COLO668 (cell line): ENCODE results near the gene S100P.
"Not testable (repeated sequence)": the region's sequence is repeated elsewhere in the genome, so short reads cannot be mapped to it uniquely, and the experiment has no call there.

Experiments used
- DNase-seq: peaks from one replicate; lab custom pipeline; 2025; ENCODE audit not compliant: unreplicated experiment; lab: John Stamatoyannopoulos, UW

Gene S100P

DNA sequence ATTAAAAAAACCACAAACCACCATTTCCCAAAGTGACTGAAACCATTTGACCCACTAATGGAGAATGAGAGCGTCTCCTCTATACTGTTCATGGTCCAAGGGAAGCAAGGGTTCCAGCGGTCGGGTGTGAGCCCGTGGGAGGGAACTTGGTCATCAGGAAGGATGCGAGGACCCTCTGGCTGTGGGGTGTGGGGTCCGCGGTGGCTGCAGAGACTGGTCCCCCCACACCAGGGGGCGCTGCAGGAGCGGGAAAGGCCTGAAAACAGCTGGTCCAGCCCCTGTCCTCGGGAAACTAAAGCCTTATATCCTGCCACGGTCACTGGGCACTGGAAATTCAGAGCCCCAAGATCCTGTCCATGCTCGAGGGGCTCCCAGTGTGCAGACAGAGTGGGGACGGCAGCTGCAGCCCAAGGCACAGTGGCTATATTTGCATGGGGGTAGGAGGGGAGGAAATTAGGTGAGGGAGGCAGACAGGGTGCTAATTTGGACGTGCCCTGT is 26.6 kb downstream of the S100P start:
- peak; percentile 80 for DNase-seq

DNA sequence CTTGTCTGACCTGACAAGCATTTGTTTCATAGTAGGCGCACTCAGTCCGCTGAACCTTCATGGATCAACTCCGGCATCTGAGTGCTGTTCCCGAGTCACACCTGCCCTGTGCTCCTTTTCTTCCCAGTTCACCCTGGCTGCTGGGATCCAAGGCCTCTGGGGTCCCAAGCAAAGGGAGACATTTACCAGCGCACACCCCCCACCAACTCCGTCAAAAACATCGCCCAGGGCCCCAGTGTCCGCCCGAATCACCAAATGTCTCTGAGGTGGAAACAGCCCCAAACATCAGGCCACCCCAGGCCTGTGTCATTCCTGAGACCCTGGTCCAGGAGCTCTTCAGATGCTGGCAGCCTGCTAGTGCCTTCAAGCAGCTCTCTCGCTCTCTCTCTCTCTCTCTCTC is 27.4 kb downstream of the S100P start:
- DNase-seq, result no peak

DNA sequence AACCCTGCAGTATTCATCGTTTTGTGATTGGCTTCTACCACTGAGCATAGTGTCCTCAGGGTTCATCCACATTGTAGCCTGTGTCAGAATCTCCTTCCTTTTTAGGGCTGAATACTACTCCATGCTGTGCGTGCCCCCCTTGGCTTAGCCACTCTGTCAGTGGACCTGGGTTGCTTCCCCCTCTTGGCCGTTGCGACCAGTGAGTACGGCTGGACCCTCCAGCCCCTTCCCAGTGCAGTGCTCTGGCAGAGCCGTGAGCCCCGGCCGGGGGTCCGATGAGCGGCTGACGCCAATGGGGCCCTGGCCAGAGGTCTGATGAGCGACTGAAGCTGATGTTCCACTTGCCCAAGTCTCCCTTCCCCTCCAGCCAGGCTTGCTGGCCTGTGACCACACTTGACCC is 29.2 kb downstream of the S100P start:
- no peak for DNase-seq

DNA sequence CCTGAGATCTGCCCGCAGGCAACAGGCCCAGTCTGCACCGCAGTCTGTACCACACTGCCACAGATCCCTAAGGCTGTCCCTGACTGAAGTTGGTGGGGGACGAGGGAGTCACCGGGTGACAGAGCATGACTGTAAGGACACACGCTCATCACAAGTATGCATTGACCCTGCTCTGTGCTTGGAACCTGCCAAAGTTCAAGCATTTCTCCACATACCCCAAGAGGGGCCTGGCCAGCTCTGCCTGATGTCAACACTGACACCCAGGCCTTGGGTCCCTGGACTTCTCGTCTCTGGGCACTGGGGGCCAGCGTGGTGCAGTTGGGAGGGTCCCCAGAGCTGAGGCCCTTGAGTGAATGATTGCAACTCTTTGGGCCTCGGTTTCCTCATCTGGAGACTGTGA is 30.2 kb downstream of the S100P start:
- no peak for DNase-seq

DNA sequence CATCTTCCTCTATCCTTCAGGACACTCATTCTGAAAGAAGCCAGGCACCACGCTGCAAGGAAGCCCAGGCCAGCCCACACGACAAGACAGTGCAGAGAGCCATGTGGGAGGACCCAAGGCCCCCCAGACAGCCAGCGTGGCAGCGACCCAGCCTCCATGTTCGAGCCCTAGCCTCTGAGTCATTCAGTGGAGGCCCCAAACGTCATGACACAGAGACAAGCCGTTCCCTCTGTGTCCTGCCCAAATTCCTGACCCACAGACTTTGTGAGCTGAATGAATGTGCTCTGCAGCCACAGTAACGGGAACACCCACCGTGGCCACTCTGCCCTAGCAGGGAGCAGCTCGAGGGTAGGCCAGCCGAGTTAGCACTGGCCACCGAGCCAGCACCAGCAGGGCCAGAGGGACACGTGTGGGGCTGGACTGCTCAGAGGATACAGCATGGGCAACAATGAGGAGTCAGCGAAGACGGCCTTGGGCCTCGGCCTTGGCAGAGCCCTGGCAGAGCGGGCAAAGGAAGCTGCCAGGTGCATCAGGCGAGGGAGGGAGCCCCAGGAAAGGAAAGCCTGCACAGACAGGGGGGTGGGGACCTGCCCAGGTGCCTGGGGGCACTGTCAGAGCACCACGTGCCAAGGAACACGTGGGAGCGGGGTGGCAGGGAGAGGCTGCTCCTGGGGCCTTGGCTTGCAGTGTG is 30.9 kb downstream of the S100P start:
- DNase-seq, result no peak

DNA sequence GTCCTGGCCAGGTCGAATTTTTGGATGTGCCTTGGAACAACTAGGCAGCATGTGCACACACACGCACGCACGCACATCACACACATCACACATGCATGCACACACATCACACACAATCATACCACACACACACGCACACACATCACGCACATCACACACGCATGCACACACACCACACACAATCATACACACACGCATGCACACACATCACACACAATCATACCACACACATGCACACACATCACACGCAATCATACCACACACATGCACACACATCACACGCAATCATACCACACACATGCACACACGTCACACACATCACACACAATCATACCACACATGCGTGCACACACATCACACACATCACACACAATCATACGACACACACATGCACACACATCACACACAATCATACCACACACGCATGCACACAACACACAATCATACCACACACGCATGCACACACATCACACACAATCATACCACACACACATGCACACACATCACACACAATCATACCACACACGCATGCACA is 31.8 kb downstream of the S100P start:
- not testable (repeated sequence) for DNase-seq

DNA sequence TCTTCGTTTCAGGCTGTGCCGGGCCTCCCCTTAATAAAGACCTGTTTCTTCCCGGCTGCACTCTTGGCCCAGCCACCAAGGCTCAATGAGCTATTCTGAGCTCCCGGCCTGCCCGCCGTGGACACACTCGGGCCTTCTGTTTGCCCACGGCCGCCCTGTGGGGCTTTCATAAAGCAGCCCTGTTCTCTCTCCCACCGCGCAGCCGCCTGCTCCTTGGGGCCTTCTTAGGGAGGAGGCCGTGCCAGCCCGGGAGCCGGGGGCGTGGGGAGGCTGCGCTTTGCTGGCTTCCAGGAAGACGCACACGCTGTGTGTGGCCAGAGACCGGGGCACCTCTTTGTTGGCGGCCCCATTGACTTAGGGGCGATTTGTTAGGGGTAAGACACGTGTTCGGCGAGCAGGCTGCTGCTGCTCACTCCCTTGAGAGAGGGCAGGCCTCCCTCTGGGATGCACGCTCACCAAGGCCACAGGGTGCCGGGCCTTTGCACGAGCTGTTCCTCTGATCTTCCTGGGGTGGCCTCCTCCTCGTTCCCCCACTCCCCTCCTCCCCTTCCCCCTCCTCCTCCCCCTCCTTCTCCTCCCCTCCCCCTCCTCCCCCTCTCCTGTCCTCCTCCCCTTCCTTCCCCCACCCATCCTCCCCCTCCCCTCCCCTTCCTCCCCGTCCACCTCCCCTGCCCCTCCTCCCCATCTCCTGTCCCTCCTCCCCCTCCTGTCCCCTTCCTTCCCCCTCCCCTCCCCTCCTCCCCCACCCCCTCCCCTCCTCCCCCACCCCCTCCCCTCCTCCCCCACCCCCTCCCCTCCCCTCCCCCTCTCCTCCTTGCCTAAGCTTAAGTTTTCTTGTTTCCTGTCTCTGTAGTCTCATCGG is 33.6 kb downstream of the S100P start:
- DNase-seq, result no peak

DNA sequence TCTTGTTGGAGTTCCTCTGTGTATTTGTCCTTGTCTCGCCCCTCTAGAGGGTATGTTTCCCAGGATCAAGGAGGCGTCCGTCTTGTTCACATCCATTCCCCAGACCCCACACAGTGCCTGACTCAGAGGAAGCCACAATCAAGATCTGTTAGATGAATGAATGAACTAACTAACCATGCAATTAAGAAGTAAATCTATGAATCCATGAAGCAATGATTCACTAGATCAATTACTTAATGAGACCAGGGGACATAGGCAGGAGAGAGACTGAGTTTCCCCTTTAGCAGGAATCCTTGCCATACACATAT is 34.2 kb downstream of the S100P start:
- DNase-seq, result no peak

DNA sequence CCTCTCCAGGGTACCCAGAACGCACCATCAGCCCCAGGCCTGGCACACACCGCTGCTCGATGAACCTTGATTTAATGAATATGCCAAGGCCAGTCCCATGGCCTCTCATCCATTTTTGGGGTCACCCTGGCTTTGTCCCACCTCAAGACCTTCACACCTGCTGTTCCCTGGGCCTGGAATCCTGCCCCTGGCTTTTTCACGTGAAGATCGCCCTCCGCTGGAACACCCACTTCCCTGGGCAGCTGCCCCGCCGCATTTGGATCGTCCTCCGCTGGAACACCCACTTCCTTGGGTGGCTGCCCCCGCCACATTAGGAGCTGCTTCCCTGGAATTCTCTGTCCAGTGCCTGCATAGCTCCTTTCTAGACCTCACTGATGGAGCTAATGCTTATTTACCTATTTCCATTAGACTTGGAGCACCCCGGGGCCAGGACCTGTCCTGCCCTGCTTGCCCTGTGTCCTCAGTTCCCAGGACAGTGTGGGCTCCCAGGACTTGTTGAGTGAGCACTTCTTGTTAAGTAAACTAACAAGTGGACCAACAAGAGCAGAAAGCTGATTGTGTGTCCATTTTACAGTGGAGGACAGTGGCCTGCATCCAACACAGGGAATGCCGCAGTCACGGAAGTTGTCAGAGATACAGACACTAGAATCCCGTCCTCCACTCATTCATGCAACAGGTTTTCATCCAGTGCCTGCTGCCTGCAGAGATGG is 34.8 kb downstream of the S100P start:
- no peak for DNase-seq

DNA sequence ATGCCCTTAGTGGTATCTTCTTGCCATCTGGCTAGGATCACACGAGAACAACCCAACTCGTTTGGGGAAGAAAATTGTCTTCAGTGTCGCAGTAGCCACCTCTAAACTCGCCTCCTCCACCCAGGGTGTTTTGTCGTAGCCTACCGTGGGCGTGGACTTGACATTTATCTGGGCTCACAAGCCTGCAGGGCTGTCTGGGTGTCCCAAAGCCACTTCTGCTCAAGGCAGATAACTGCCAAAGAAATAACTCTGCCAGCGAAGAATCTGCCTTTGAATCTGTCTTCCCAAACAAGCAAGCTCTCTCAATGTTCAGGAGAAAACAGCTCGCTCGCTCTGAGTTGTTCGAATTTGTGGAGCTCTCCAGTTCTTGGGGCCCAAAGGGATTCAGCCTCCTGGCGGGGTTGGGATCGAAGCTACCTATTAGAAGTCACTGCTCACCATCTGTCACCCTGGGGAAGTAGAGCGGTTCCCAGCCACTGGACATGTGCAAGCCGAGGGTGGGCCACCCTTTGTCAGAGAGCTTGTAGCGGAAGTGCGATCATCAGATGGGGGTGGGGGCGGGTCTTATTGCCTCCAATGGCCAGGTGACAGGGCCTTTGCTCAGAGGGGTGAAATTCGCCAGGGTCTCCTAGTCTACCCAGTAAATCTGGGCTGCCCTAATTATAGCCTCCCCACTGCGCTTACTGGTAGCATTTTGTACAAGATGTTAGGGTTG is 37.1 kb downstream of the S100P start:
- DNase-seq, result no peak

DNA sequence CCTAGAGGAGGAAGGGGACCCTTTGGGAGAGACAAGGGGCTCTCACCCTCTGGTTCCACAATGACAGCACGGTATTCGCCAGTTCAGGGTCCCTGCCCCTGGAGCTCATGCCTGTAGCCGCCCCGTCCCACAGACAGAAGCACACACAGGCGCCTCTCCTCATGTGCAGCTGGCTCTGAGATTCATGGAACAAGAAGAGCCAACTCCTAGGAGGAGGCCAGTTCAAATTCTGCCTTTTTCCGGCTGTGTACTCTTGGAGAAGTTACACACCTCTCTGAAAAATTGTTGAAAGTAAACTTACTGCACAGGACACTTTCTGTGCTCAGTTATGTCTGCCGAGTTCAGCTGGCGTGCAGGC is 37.6 kb downstream of the S100P start:
- no peak for DNase-seq

DNA sequence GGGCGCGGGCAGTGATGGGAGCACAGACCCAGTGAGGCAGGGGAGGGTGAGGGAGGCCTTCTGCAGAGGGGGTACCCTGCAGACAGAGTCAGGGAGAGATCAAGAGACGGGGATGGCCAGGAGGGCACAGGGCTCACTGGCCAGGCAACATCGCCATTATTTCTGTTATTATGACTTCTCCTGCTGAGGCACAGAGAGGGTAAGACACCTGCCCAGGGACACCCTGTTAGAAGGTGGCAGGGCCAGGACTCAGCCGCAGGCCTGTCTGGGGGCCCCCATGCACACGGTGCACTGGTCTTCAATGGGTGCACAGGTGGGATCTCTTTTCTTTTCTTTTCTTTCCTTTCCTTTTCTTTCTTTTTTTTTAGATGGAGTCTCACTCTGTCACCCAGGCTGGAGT is 38.1 kb downstream of the S100P start:
- no peak for DNase-seq

DNA sequence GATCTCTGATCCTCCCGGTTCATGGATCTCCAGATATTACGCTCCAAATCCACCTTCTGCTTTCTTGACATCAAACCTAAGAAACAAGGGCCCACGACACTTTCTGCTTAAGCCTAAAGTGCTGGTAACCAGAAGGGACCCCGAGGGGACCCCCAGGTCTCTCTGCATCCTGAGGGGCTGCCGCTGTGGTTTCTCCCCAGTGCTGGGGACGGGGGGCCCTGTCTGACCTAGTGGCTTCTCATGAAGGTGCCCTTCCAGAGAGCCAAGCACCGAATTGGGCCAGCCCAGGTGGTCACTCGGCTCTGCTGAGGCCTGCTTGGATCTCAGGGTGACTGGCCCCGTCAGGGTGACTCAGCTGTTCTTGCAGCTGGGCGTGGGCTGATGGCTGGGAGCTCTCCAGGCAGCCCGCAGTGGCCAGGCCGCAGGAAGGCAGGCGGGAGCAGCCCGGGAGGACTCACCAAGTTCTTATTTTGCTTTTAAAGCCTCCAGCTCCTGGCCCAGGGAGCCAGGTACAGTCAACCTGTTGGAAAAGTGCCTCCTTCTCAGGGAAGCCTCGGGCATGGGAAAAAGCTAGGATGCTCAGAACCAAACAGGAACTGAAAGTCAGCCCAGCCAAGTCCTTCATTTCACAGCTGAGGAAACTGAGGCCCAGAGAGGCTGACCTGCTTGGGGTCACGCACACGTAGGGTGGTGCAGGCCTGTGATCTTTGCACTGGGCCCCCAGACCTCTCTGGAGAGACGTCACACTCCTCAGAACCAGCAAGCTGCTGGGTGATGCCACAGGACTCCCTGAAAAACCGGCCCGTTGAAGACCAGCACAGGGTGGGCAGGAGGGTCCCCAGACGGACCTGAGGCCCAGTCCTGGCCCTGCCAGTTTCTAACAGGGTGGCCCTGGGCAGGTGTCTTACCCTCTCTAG is 39.0 kb downstream of the S100P start:
- peak; percentile 24 for DNase-seq

DNA sequence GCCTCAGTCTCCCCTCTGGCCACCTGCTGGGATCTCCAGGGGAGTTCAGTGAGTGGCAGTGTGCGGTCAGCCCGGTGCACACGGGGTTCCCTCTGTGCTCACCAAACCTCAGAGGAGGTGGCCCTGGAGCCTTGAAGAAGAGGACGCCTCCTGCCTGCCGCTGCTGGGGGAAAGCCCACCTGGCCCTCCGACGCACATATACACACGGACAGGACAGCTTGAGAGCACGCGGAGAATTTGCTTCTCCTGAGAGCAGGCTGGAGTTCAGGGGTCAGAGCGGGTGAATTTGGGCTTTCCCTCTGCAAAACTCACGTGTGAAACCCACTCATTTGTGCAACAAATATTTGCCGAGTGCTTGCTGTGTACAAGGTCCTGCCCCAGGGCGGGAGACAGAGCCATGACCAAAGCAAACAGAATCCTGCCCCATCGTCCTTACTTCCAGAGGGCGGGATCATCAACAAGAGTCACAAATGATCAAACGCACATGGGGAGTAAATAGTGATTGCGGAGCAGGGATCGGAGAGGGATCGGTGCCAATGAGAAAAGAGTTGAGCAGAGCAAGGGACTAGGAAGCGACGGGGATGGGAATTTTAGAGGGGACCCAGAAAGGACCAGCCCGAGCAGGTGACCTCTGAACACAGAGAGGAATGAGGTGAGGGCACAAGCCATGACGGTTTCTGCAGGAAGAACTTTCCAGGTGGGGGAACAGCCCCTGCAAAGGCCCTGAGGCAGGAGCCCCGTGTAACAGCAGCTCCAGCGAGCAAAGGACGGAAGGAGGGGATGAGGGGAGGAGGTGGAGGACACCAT is 39.9 kb downstream of the S100P start:
- DNase-seq, result no peak

DNA sequence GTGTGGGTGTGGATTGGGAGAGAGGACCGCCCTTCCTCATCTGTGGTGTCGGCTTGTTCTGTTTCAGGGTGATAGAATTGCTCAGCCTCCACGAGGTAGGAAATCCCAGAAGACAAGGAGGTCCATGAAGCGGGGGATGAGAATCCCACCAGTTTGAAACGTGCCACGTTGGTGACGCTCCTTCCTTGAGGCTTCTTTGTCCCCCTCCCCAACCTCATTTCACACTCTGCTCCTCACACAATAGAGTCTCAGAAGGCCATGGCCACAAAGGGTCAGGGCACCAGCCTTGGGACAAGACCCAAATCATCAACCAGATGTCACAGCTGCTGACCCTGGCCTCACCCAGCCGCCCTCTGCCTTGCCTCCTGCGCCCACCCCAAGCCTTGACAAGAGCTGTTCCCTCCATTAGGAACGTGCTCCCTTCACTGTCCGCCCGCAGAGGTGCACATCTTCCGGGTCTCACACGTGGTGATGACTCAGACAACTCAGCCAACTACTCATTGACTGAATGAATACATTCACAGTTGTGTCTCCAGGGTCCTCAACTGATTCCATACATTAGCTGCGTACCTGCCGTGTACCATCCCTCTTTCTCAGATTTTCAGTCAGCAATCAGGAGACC is 40.6 kb downstream of the S100P start:
- DNase-seq, result no peak

DNA sequence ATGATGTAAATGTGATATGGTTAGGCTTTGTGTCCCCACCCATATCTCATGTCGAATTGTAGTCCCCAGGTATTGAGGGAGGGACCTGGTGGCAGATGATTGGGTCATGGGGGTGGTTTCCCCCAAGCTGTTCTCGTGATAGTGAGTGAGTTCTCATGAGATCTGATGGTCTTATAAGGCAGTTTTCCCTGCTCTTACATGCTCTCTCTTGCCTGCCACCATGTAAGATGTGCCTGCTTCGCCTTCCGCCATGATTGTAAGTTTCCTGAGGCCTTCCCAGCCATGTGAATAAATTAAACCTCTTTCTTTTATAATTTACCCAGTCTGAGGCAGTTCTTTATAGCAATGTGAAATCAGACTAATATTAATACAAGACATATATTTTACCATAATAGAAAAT is 46.2 kb downstream of the S100P start:
- DNase-seq, result no peak

DNA sequence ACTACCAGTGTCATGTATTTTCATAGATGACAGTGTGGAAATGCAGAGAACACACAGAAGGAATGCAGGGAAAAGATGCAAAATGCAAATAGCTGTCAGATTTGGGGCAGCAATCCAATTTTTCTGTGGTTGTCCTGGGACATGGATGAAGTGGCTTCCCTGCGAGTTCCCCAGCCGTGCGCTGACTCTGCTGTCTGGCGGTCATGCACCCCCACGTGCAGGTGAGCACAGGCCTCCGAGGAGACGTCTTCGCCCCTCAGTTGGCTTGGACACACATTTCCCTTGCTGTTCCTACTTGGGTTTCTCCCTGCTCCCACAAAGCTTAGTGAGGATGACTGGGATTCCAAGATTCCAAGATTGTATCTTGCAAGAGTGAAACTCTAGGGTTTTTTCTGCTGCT is 46.7 kb downstream of the S100P start:
- DNase-seq, result no peak

DNA sequence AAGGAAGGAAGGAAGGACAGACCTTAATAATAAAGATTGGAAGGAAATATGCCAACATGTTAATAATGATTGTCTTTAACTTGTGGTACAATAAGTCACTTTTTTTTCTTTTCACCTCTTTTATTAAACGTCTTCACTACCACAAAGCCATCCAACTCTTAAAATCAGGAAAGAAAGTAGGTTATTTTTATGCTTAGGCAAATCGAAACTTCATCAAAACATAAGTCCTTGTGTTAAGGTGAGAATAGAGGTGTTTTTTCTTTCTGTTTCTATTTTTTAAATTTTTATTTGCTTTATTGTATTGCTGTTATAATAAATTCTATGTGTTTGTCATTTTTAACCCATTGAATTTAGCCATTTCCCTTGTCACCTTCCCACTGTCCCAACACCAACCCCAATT is 48.8 kb downstream of the S100P start:
- no peak for DNase-seq

DNA sequence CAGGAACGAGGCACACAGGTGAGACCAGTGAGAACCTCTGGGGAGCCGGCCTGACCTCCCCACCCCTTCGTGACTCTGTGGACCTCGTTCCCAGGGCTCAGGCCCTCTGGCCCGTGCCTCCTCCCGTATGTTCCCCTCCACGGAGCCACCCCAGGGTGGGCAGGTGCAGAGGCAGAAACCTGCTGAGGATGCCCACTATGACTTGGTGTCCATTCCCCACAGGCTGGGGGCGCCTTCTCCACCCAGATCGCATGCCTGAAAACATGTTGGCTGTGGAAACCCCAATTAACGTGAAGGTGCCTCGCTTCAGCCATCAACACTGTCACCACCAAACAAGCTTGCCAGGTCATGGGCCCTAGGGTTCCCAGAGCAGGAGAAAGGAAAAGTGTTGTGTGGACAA is 49.3 kb downstream of the S100P start:
- no peak for DNase-seq
